Fibroblast of skin of abdomen (primary cell): ENCODE measurements around the gene RAP1GAP2.

ENCODE experiments used
- DNase-seq: peaks from one replicate; pipeline ENCODE4 v3.0.0-alpha.2; 2013

Gene RAP1GAP2

GRCh38 chr17:2786176-2786881 is 9.9 kb upstream of the RAP1GAP2 start:
- DNase-seq = peak; percentile 61

GRCh38 chr17:2789700-2790099 is 6.5 kb upstream of the RAP1GAP2 start:
- no peak for DNase-seq

GRCh38 chr17:2792366-2793169 is 3.7 kb upstream of the RAP1GAP2 start:
- no peak for DNase-seq

GRCh38 chr17:2794111-2794803 is 2.0 kb upstream of the RAP1GAP2 start:
- DNase-seq = no peak

GRCh38 chr17:2795441-2796163 is 636 bp upstream of the RAP1GAP2 start:
- no peak for DNase-seq

- no peak for DNase-seq
These were observed 988 bp downstream of the RAP1GAP2 start for GRCh38 chr17:2797226-2797625.

- DNase-seq = no peak
These were observed 1.4 kb downstream of the RAP1GAP2 start for GRCh38 chr17:2797637-2798036.

GRCh38 chr17:2798188-2798587 is 1.9 kb downstream of the RAP1GAP2 start:
- DNase-seq = no peak

- DNase-seq = no peak
These were observed 2.4 kb downstream of the RAP1GAP2 start for GRCh38 chr17:2798678-2799077.

- no peak for DNase-seq
These were observed 3.4 kb downstream of the RAP1GAP2 start for GRCh38 chr17:2799653-2800052.

- no peak for DNase-seq
These were observed 4.1 kb downstream of the RAP1GAP2 start for GRCh38 chr17:2800367-2800766.

- DNase-seq = no peak
These were observed 5.6 kb downstream of the RAP1GAP2 start for GRCh38 chr17:2801841-2802240.

GRCh38 chr17:2802574-2802973 is 6.3 kb downstream of the RAP1GAP2 start:
- DNase-seq = no peak

- no peak for DNase-seq
These were observed 7.1 kb downstream of the RAP1GAP2 start for GRCh38 chr17:2803386-2803785.

- DNase-seq = no peak
These were observed 7.7 kb downstream of the RAP1GAP2 start for GRCh38 chr17:2803971-2804370.

GRCh38 chr17:2804912-2805311 is 8.7 kb downstream of the RAP1GAP2 start:
- no peak for DNase-seq

- DNase-seq = no peak
These were observed 9.7 kb downstream of the RAP1GAP2 start for GRCh38 chr17:2805961-2806360.

- no peak for DNase-seq
These were observed 12.4 kb downstream of the RAP1GAP2 start for GRCh38 chr17:2808367-2809335.

- DNase-seq = no peak
These were observed 13.1 kb downstream of the RAP1GAP2 start for GRCh38 chr17:2809337-2809736.

GRCh38 chr17:2814049-2814448 is 17.8 kb downstream of the RAP1GAP2 start:
- no peak for DNase-seq
